Measurements from ENCODE around the gene POU2F3.

The POU2F3 gene

DNA sequence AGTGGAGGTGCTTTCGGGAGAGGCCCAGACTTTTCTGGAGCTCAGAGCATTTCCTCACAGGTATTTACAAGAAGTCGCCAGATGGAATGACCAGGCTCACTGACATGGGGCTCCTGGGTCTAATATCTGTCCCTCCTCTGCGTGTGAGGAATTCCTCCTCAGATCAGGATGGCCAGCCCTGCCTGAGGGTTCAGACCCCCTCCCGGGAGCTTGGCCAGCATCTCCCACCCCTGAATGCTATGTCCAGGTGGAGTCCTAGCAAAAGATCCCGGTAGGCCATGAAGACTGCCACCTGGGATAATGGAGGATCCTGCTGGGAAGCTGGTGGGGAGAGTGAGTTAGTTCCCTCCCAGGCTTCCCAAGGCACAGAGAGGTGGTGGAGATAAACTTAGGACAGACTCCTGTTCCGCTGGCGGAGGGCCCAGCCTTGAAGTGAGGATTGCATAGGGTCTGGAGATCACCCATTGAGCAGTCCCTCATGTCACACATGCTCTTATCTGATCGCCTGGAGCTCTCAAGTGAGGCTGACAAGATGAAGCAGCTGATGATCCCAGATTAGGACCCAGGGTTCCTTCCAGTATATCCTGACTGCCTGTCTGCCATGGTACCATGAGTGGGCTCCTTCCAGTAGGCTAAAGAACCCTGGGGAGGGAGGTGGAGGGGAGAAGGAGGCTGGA is 23.4 kb upstream of the POU2F3 start:
- no peaks in the 10 kb centered on the region for H3K36me3 Mint-ChIP-seq (ENCODE audit: low read depth)
- H3K9me3 Mint-ChIP-seq = no peaks in the 10 kb centered on the region
- H3K27me3 Mint-ChIP-seq (ENCODE audit: low read depth) = peaks cover 24% of the 10 kb centered on the region
- no peak for DNase-seq (ENCODE audit: low spot score)
- peak overlapping the region; percentile 27 for H3K27ac Mint-ChIP-seq
- peaks cover 6% of the 10 kb centered on the region for H3K4me1 Mint-ChIP-seq (ENCODE audit: low read depth)
- no peak overlapping the region for H3K4me3 Mint-ChIP-seq

- H3K36me3 Mint-ChIP-seq (ENCODE audit: low read depth) = no peaks in the 10 kb centered on the region
- peaks cover 5% of the 10 kb centered on the region for H3K4me1 Mint-ChIP-seq (ENCODE audit: low read depth)
- DNase-seq (ENCODE audit: low spot score) = no peak
- no peaks in the 10 kb centered on the region for H3K9me3 Mint-ChIP-seq
- H3K27ac Mint-ChIP-seq = no peak overlapping the region
- H3K27me3 Mint-ChIP-seq (ENCODE audit: low read depth) = peaks cover 16% of the 10 kb centered on the region
- no peak overlapping the region for H3K4me3 Mint-ChIP-seq
Observed at GRCh38 chr11:120217526-120217925, 22.4 kb upstream of the POU2F3 start.

GRCh38 chr11:120217941-120218694 is 21.8 kb upstream of the POU2F3 start:
- no peak for DNase-seq (ENCODE audit: low spot score)
- peaks cover 12% of the 10 kb centered on the region for H3K27me3 Mint-ChIP-seq (ENCODE audit: low read depth)
- H3K9me3 Mint-ChIP-seq = no peaks in the 10 kb centered on the region
- H3K4me3 Mint-ChIP-seq = no peak overlapping the region
- peaks cover 5% of the 10 kb centered on the region for H3K4me1 Mint-ChIP-seq (ENCODE audit: low read depth)
- no peaks in the 10 kb centered on the region for H3K36me3 Mint-ChIP-seq (ENCODE audit: low read depth)
- H3K27ac Mint-ChIP-seq = no peak overlapping the region

GRCh38 chr11:120218695-120219033 is 21.3 kb upstream of the POU2F3 start:
- Mint-ChIP-seq H3K27me3 (ENCODE audit: low read depth) (peaks cover 11% of the 10 kb centered on the region), H3K36me3 (ENCODE audit: low read depth) (no peaks in the 10 kb centered on the region), H3K27ac (no peak overlapping the region), H3K9me3 (no peaks in the 10 kb centered on the region), H3K4me3 (no peak overlapping the region), H3K4me1 (ENCODE audit: low read depth) (peaks cover 5% of the 10 kb centered on the region)
- DNase-seq (ENCODE audit: low spot score) = no peak

DNA sequence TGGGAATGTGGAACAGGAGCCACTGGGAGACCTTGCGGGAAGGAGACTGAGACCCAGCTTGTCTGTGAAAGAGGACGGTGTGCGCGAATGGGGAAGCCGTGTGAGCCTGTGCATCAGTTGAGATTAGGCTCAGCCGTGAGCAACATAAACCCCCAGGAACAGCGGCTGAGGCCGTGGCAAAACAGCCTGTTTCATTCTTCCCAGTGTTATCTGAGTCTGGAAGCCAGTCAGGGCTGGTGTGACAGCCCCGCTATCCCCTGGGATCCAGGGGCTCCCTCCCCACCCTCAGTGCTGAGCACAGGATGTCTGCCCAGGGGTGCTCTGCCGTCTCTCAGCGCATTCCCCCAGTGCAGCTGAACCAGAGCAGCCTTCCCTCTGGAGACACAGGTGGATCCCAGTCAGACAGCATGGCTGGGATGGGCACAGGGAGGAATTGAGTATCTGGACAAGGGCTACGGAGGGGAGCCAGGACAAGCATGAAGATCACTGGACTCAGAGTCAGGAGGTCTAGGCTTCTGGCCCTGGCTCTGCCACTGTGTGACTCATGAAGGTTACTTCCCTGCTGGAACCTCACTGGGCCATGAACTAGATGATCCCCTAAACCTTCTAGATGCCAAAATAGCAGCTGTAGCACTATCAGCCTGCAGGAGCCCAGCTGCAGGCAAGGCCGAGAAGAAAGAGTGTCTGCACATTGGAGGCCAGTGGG is 20.6 kb upstream of the POU2F3 start:
- no peak for DNase-seq (ENCODE audit: low spot score)
- peaks cover 6% of the 10 kb centered on the region for H3K27me3 Mint-ChIP-seq (ENCODE audit: low read depth)
- no peak overlapping the region for H3K4me3 Mint-ChIP-seq
- H3K27ac Mint-ChIP-seq = no peak overlapping the region
- no peaks in the 10 kb centered on the region for H3K9me3 Mint-ChIP-seq
- peaks cover 5% of the 10 kb centered on the region for H3K4me1 Mint-ChIP-seq (ENCODE audit: low read depth)
- H3K36me3 Mint-ChIP-seq (ENCODE audit: low read depth) = no peaks in the 10 kb centered on the region

DNA sequence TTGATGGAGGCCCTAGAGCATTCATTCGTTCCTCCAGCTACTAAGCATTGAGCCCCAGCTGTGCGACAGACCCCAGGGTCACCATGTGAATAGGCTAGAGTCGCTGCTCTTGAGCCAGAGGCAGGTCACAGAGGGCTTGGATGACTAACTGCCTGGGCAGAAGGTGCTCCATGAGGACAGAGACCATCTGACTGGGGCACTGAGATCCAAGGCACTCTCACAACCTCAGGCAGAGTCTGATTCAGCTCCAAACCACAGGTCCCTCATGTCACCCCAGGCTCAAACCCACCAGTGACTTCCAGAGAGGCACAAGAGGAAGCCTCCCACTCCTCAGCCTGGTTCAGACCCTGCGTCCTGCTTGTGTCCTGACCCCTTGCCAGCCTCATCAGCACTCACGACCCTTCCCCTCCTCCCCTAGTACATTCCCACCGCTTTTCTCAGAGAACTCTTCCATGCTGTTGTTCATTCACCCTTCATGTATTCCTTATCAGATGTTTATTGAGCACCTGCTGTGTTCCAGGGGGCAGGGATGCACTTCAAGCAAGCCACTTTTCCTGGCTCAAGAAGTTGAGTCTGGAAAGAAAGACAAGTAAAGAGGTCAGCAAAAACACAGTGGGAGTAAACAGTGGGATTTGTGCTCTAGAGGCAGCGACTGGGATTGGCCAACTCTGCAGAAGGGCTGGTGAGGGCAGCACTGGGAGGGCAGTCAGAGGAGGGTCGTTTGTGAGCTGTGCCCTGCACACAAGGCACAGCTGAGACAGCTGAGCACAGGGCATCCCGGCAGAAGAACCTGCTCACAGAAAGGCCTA is 19.8 kb upstream of the POU2F3 start:
- H3K4me3 Mint-ChIP-seq = no peak overlapping the region
- H3K36me3 Mint-ChIP-seq (ENCODE audit: low read depth) = no peaks in the 10 kb centered on the region
- H3K27me3 Mint-ChIP-seq (ENCODE audit: low read depth) = peaks cover 11% of the 10 kb centered on the region
- peaks cover 5% of the 10 kb centered on the region for H3K4me1 Mint-ChIP-seq (ENCODE audit: low read depth)
- DNase-seq (ENCODE audit: low spot score) = no peak
- no peak overlapping the region for H3K27ac Mint-ChIP-seq
- no peaks in the 10 kb centered on the region for H3K9me3 Mint-ChIP-seq

DNA sequence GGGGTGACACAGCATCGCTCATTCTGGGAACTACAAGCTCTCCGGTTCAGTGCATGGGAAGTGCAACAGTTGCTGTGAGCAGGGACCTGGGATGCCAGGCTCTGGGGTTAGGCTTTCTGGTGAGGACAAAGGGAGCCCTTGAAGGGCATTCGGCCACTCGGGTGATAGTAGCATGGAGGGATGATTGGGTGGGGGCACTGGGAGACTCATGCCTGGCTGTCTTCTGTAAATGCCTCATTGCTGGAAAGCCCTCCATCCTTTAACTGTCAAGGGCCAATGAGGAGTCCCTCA is 19.2 kb upstream of the POU2F3 start:
- no peaks in the 10 kb centered on the region for H3K36me3 Mint-ChIP-seq (ENCODE audit: low read depth)
- H3K27ac Mint-ChIP-seq = no peak overlapping the region
- peaks cover 14% of the 10 kb centered on the region for H3K27me3 Mint-ChIP-seq (ENCODE audit: low read depth)
- peaks cover 5% of the 10 kb centered on the region for H3K4me1 Mint-ChIP-seq (ENCODE audit: low read depth)
- DNase-seq (ENCODE audit: low spot score) = no peak
- H3K4me3 Mint-ChIP-seq = no peak overlapping the region
- H3K9me3 Mint-ChIP-seq = no peaks in the 10 kb centered on the region

- no peak for DNase-seq (ENCODE audit: low spot score)
- Mint-ChIP-seq H3K27ac (no peak overlapping the region), H3K36me3 (ENCODE audit: low read depth) (no peaks in the 10 kb centered on the region), H3K4me1 (ENCODE audit: low read depth) (peaks cover 5% of the 10 kb centered on the region), H3K27me3 (ENCODE audit: low read depth) (peaks cover 17% of the 10 kb centered on the region), H3K9me3 (no peaks in the 10 kb centered on the region), H3K4me3 (no peak overlapping the region)
Observed at GRCh38 chr11:120221115-120221752, 18.7 kb upstream of the POU2F3 start.

GRCh38 chr11:120222916-120223315 is 17.0 kb upstream of the POU2F3 start:
- no peak overlapping the region for H3K4me3 Mint-ChIP-seq
- H3K9me3 Mint-ChIP-seq = no peaks in the 10 kb centered on the region
- peaks cover 17% of the 10 kb centered on the region for H3K27me3 Mint-ChIP-seq (ENCODE audit: low read depth)
- no peak overlapping the region for H3K27ac Mint-ChIP-seq
- H3K36me3 Mint-ChIP-seq (ENCODE audit: low read depth) = no peaks in the 10 kb centered on the region
- peaks cover 5% of the 10 kb centered on the region for H3K4me1 Mint-ChIP-seq (ENCODE audit: low read depth)
- no peak for DNase-seq (ENCODE audit: low spot score)

- DNase-seq (ENCODE audit: low spot score) = no peak
- Mint-ChIP-seq H3K4me3 (no peak overlapping the region), H3K4me1 (ENCODE audit: low read depth) (peaks cover 5% of the 10 kb centered on the region), H3K27me3 (ENCODE audit: low read depth) (peaks cover 17% of the 10 kb centered on the region), H3K9me3 (no peaks in the 10 kb centered on the region), H3K27ac (no peak overlapping the region), H3K36me3 (ENCODE audit: low read depth) (no peaks in the 10 kb centered on the region)
Observed at GRCh38 chr11:120223793-120224192, 16.1 kb upstream of the POU2F3 start.

DNA sequence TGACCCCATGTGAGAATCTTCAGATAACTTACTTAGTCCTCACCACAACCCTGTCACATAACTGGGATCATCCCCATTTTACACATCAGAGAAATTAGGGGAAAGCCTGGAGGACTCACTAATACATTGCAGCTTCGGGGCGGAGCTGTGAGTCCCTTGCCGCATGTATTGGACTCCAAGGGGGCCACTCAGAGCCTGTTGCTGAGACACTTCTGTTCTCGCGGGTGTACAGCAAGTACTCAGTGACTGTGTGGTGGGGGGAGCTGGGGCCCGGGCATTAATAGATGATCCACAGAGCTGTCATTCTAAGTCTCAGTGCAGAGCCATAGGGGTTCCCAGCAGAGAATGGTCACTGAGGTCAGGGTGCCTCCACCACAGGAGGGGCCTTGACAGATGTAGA is 15.6 kb upstream of the POU2F3 start:
- H3K9me3 Mint-ChIP-seq = no peaks in the 10 kb centered on the region
- no peak overlapping the region for H3K27ac Mint-ChIP-seq
- H3K36me3 Mint-ChIP-seq (ENCODE audit: low read depth) = no peaks in the 10 kb centered on the region
- no peak overlapping the region for H3K4me3 Mint-ChIP-seq
- H3K4me1 Mint-ChIP-seq (ENCODE audit: low read depth) = peaks cover 5% of the 10 kb centered on the region
- H3K27me3 Mint-ChIP-seq (ENCODE audit: low read depth) = peaks cover 17% of the 10 kb centered on the region
- DNase-seq (ENCODE audit: low spot score) = no peak

DNA sequence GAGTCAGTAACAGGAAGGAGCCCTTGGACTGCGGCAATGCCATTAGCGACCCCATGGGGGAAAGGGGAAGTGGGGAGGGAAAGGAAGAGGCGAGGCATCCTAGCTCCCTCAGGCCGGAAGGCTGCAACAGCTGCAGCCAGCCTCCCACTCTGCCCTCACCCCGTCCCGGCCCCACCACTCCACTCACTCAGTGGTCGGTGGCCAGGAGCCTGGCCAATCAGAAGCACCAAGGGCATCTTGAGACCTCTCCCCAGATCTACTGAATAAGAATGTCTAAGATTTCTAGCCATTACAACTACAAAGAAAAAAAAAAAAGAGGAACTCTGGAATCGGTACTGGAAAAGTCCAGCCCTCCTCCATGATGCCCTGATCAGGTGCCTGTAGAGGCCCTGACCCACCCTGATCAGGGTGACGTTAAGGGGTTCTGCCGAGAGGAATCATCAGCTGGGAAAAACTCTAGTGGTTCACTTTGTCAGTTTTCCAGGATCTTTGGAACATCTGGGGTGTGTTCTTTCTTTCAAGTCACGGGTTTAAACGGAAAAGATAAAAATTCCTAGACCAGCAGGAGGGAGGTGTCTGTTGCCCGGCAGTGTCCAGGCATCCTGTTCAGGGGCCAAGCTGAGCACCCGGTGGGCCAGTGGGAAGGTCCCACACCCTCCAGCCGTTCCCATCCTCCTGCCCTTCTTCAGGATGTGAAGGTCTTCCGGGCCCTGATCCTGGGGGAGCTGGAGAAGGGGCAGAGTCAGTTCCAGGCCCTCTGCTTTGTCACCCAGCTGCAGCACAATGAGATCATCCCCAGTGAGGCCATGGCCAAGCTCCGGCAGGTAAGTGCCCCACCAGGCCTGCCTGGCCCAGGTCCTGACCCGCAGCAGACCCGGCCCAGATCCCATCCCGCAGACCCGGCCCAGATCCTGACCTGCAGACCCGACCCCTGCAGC is 14.7 kb upstream of the POU2F3 start:
- Mint-ChIP-seq H3K27ac (no peak overlapping the region), H3K4me3 (no peak overlapping the region), H3K4me1 (ENCODE audit: low read depth) (peaks cover 5% of the 10 kb centered on the region), H3K36me3 (ENCODE audit: low read depth) (no peaks in the 10 kb centered on the region), H3K27me3 (ENCODE audit: low read depth) (peaks cover 17% of the 10 kb centered on the region), H3K9me3 (no peaks in the 10 kb centered on the region)
- DNase-seq (ENCODE audit: low spot score) = no peak

DNA sequence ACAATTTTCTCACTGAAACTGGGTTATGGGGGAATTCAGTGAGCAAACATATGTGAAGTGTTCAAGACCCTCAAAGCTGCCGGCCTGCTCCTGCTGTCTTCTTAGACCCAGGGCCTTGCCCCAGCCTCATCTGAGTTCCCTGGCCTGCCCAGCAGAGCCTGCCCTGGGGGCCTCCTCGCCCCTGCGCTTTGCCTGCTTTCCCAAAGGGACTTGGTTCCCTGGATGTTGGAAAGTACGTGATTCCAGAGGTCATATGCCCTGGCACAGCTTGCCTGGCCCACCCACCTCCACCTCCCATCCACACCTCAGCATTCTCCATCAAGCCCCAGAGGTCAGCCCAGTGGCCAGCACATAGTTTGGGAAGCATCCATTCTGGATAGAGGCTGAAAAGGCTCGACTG is 13.7 kb upstream of the POU2F3 start:
- Mint-ChIP-seq H3K4me1 (ENCODE audit: low read depth) (peaks cover 4% of the 10 kb centered on the region), H3K4me3 (no peak overlapping the region), H3K27ac (no peak overlapping the region), H3K27me3 (ENCODE audit: low read depth) (peaks cover 17% of the 10 kb centered on the region), H3K9me3 (no peaks in the 10 kb centered on the region), H3K36me3 (ENCODE audit: low read depth) (no peaks in the 10 kb centered on the region)
- no peak for DNase-seq (ENCODE audit: low spot score)
